Measurements from ENCODE around the gene ACIN1. TPM values are rescaled to one million over a fixed set of nuclear protein-coding genes. Genes with fewer than 3 reads are reported as not detected.

The ACIN1 gene
- total and polyA plus RNA-seq, 2 of the 8 experiments (the other 6 are each of a cell fraction or from before 2014, with no cell fraction given), result 132 to 233 TPM

DNA sequence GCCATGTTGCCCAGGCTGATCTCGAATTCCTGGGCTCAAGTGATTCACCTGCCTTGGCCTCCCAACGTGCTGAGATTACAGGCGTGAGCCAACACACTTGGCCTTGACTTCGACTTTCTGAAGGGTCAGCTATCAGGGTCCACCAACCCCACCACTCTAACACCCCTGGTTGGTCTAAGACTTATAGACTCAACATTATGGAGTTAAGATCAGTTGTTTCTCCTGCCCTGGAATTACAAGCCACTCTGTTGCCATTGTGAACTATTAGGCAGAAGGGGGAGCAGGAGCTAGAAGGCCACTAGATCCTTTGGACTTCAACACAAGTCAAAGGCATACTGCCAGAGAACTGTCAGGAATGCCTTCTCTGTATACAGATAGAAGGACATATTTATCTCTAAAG is 54.8 kb downstream of the ACIN1 start (continued):
- TF ChIP-seq JUN (IDR thresholded peaks at IDR 0.05; ENCODE audit: low read depth, low read length), result no peak
- TF ChIP-seq, protein P1, sequence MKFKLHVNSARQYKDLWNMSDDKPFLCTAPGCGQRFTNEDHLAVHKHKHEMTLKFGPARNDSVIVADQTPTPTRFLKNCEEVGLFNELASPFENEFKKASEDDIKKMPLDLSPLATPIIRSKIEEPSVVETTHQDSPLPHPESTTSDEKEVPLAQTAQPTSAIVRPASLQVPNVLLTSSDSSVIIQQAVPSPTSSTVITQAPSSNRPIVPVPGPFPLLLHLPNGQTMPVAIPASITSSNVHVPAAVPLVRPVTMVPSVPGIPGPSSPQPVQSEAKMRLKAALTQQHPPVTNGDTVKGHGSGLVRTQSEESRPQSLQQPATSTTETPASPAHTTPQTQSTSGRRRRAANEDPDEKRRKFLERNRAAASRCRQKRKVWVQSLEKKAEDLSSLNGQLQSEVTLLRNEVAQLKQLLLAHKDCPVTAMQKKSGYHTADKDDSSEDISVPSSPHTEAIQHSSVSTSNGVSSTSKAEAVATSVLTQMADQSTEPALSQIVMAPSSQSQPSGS (IDR thresholded peaks at IDR 0.05; ENCODE audit: low read length), result no peak
- no peak for TF ChIP-seq HDAC2 (IDR thresholded peaks at IDR 0.05; ENCODE audit: borderline replicate concordance in 1 of 2, low read depth in 2 of 2, low read length in 2 of 2)
- no peak for TF ChIP-seq KDM5A (IDR thresholded peaks at IDR 0.05; ENCODE audit: low read length)
- TF ChIP-seq, protein P2, sequence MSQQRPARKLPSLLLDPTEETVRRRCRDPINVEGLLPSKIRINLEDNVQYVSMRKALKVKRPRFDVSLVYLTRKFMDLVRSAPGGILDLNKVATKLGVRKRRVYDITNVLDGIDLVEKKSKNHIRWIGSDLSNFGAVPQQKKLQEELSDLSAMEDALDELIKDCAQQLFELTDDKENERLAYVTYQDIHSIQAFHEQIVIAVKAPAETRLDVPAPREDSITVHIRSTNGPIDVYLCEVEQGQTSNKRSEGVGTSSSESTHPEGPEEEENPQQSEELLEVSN (IDR thresholded peaks at IDR 0.05), result no peak
- no peak for TF ChIP-seq TBP (IDR thresholded peaks at IDR 0.05; ENCODE audit: low read depth, low read length)
- TF ChIP-seq KDM1A (IDR thresholded peaks at IDR 0.05; ENCODE audit: borderline replicate concordance, low read length), result no peak
